ENCODE measurements around the gene EIF2B5.
"Not testable (repeated sequence)": the region's sequence is repeated elsewhere in the genome, so short reads cannot be mapped to it uniquely, and the experiment has no call there.

EIF2B5 gene

GRCh38 chr3:184135149-184135910 lies at the start of gene EIF2B5:
Gene EIF2B5 (plus strand): TSS chr3:184135358. CDS start chr3:184135386, 28 bp downstream.
- peak; percentile 75 for DNase-seq

- no peak for DNase-seq
Measured at GRCh38 chr3:184085389-184085852, 49.7 kb upstream of the EIF2B5 start.

GRCh38 chr3:184092199-184092598 lies 43.0 kb upstream of the EIF2B5 start:
- DNase-seq = no peak

GRCh38 chr3:184096811-184097383 lies 38.3 kb upstream of the EIF2B5 start, which contains the start of gene HTR3E:
Gene HTR3E (plus strand): TSS chr3:184097064. CDS start chr3:184097530, 466 bp downstream.
- DNase-seq = no peak

- DNase-seq = no peak
Measured at GRCh38 chr3:184097556-184097955, 37.6 kb upstream of the EIF2B5 start.

- no peak for DNase-seq
Measured at GRCh38 chr3:184099806-184100686, 35.1 kb upstream of the EIF2B5 start.

GRCh38 chr3:184110316-184110725 lies 24.8 kb upstream of the EIF2B5 start:
- DNase-seq = no peak

GRCh38 chr3:184116017-184116416 lies 19.1 kb upstream of the EIF2B5 start:
- DNase-seq = no peak

- DNase-seq = no peak
Measured at GRCh38 chr3:184117636-184118035, 17.5 kb upstream of the EIF2B5 start.

GRCh38 chr3:184121031-184121430 lies 14.1 kb upstream of the EIF2B5 start:
- DNase-seq = not testable (repeated sequence)

- DNase-seq = no peak
Measured at GRCh38 chr3:184126006-184126405, 9.2 kb upstream of the EIF2B5 start.

- no peak for DNase-seq
Measured at GRCh38 chr3:184129012-184129411, 6.1 kb upstream of the EIF2B5 start.

- no peak for DNase-seq
Measured at GRCh38 chr3:184132945-184133344, 2.2 kb upstream of the EIF2B5 start.

GRCh38 chr3:184133840-184134745 lies 1.1 kb upstream of the EIF2B5 start:
- no peak for DNase-seq

- DNase-seq = no peak
Measured at GRCh38 chr3:184134746-184135148, 411 bp upstream of the EIF2B5 start.

- no peak for DNase-seq
Measured at GRCh38 chr3:184135911-184136260, 728 bp downstream of the EIF2B5 start.

- DNase-seq = no peak
Measured at GRCh38 chr3:184140436-184140835, 5.3 kb downstream of the EIF2B5 start.

- no peak for DNase-seq
Measured at GRCh38 chr3:184142199-184142598, 7.0 kb downstream of the EIF2B5 start.

- no peak for DNase-seq
Measured at GRCh38 chr3:184143327-184143726, 8.2 kb downstream of the EIF2B5 start.

GRCh38 chr3:184144505-184144904 lies 9.3 kb downstream of the EIF2B5 start:
- DNase-seq = no peak

GRCh38 chr3:184145111-184145524 lies 10.0 kb downstream of the EIF2B5 start:
- no peak for DNase-seq

GRCh38 chr3:184145751-184146270 lies 10.7 kb downstream of the EIF2B5 start:
- DNase-seq = no peak

Data from NCI-H748 treated with DMSO at 0.1 percent for 48 hours (cell line).